Parathyroid adenoma (tissue), 2 donors: ENCODE data around the gene PIP4K2A.

Source experiments
- H2AFZ ChIP-seq: fragments of 300-600 bp; sonication (generic); one replicate; pipeline ENCODE4 v1.7.0; 2017; ENCODE audit warnings: antibody characterized with exemption, mild to moderate bottlenecking
- H3K27ac ChIP-seq: fragments of 300-600 bp; sonication (generic); one replicate; pipeline ENCODE4 v1.7.0; 2017
- H3K27me3 ChIP-seq: fragments of 300-600 bp; sonication (generic); one replicate; pipeline ENCODE4 v1.7.0; 2017; ENCODE audit warnings: low read length; ENCODE audit not compliant: control insufficient read depth, insufficient read depth
- H3K36me3 ChIP-seq: fragments of 300-600 bp; sonication (generic); one replicate; pipeline ENCODE4 v1.7.0; 2017; ENCODE audit warnings: low read length; ENCODE audit not compliant: control insufficient read depth, insufficient read depth
- H3K4me1 ChIP-seq: fragments of 300-600 bp; sonication (generic); one replicate; pipeline ENCODE4 v1.7.0; 2017; ENCODE audit warnings: control low read depth
- H3K4me2 ChIP-seq: fragments of 300-600 bp; sonication (generic); one replicate; pipeline ENCODE4 v1.7.0; 2017; ENCODE audit warnings: low read length
- H3K4me3 ChIP-seq: fragments of 300-600 bp; sonication (generic); one replicate; pipeline ENCODE4 v1.7.0; 2017; ENCODE audit warnings: low read depth, low read length
- H3K79me2 ChIP-seq: fragments of 300-600 bp; sonication (generic); one replicate; pipeline ENCODE4 v1.7.0; 2017; ENCODE audit warnings: control low read depth
- H3K9ac ChIP-seq: fragments of 300-600 bp; sonication (generic); one replicate; pipeline ENCODE4 v1.7.0; 2017; ENCODE audit warnings: mild to moderate bottlenecking
- H3K9me3 ChIP-seq: fragments of 300-600 bp; sonication (generic); one replicate; pipeline ENCODE4 v1.7.0; 2017; ENCODE audit warnings: low read length; ENCODE audit not compliant: control insufficient read depth
- CTCF ChIP-seq: fragments of 300-600 bp; sonication (generic); IDR thresholded peaks from one replicate; pipeline ENCODE4 v1.7.0; 2017; ENCODE audit warnings: antibody characterized with exemption, mild to moderate bottlenecking
- donor health status: primary hyperparathyroidism.

Gene PIP4K2A

GRCh38 chr10:22690158-22690557 lies 24.2 kb downstream of the PIP4K2A start:
- Histone ChIP-seq H2AFZ (no peak overlapping the region), H3K27me3 (no peaks in the 10 kb centered on the region), H3K36me3 (no peaks in the 10 kb centered on the region), H3K79me2 (no peaks in the 10 kb centered on the region), H3K4me1 (no peaks in the 10 kb centered on the region), H3K9me3 (no peaks in the 10 kb centered on the region), H3K9ac (no peak overlapping the region), H3K27ac (no peak overlapping the region), H3K4me3 (no peak overlapping the region), H3K4me2 (no peak overlapping the region)
- TF ChIP-seq CTCF, result no peak

- TF ChIP-seq CTCF, result no peak
- no peaks in the 10 kb centered on the region for H3K79me2 ChIP-seq
- no peaks in the 10 kb centered on the region for H3K4me1 ChIP-seq
- no peak overlapping the region for H3K27ac ChIP-seq
- H2AFZ ChIP-seq, result no peak overlapping the region
- H3K4me2 ChIP-seq, result no peak overlapping the region
- no peaks in the 10 kb centered on the region for H3K9me3 ChIP-seq
- no peaks in the 10 kb centered on the region for H3K27me3 ChIP-seq
- no peak overlapping the region for H3K4me3 ChIP-seq
- H3K9ac ChIP-seq, result no peak overlapping the region
- no peaks in the 10 kb centered on the region for H3K36me3 ChIP-seq
Observed at GRCh38 chr10:22686347-22686746, 28.0 kb downstream of the PIP4K2A start.

GRCh38 chr10:22685926-22686325 lies 28.5 kb downstream of the PIP4K2A start:
- Histone ChIP-seq H3K27ac (no peak overlapping the region), H3K4me2 (no peak overlapping the region)

GRCh38 chr10:22684699-22685098 lies 29.7 kb downstream of the PIP4K2A start:
- Histone ChIP-seq H3K79me2 (peaks cover 5% of the 10 kb centered on the region), H3K9me3 (no peaks in the 10 kb centered on the region), H3K4me1 (no peaks in the 10 kb centered on the region), H2AFZ (no peak overlapping the region), H3K9ac (no peak overlapping the region), H3K27ac (no peak overlapping the region), H3K36me3 (no peaks in the 10 kb centered on the region), H3K4me3 (no peak overlapping the region), H3K4me2 (no peak overlapping the region), H3K27me3 (no peaks in the 10 kb centered on the region)
- no peak for TF ChIP-seq CTCF

More at GRCh38 chr10:22685926-22686325, 28.5 kb downstream of the PIP4K2A start:
- no peaks in the 10 kb centered on the region for H3K9me3 ChIP-seq
- H2AFZ ChIP-seq, result no peak overlapping the region
- H3K4me3 ChIP-seq, result no peak overlapping the region
- H3K79me2 ChIP-seq, result peaks cover under 1% of the 10 kb centered on the region
- no peak for TF ChIP-seq CTCF
- no peaks in the 10 kb centered on the region for H3K4me1 ChIP-seq
- no peak overlapping the region for H3K9ac ChIP-seq
- H3K27me3 ChIP-seq, result no peaks in the 10 kb centered on the region
- H3K36me3 ChIP-seq, result no peaks in the 10 kb centered on the region

GRCh38 chr10:22683140-22683389 lies 31.3 kb downstream of the PIP4K2A start:
- Histone ChIP-seq H3K36me3 (no peaks in the 10 kb centered on the region), H3K9ac (no peak overlapping the region), H3K79me2 (peaks cover 5% of the 10 kb centered on the region), H2AFZ (no peak overlapping the region), H3K27ac (no peak overlapping the region), H3K4me1 (no peaks in the 10 kb centered on the region), H3K9me3 (no peaks in the 10 kb centered on the region), H3K4me3 (no peak overlapping the region), H3K4me2 (no peak overlapping the region), H3K27me3 (no peaks in the 10 kb centered on the region)
- no peak for TF ChIP-seq CTCF
